Stimulated activated CD4-positive, alpha-beta T cell treated with anti-CD3 and anti-CD28 coated beads, Interleukin-4, amount 100 ng/mL, for 48 hours (primary cell): ENCODE data around the gene ZNF511.

ENCODE experiments used
- DNase-seq, 2 donors: peaks; one replicate each; pipeline ENCODE4 v3.0.0-alpha.2; 2020; ENCODE audit warnings: low read depth in 2 of 2

Gene ZNF511

GRCh38 chr10:133353988-133354605 lies 45.4 kb downstream of the ZNF511 start:
- no peak for DNase-seq

GRCh38 chr10:133354672-133355240 lies 46.0 kb downstream of the ZNF511 start:
- no peak for DNase-seq

GRCh38 chr10:133355266-133355665 lies 46.6 kb downstream of the ZNF511 start:
- DNase-seq = no peak

GRCh38 chr10:133355991-133356390 lies 47.3 kb downstream of the ZNF511 start:
- no peak for DNase-seq

- DNase-seq = no peak
Measured at GRCh38 chr10:133356549-133357284, 48.0 kb downstream of the ZNF511 start.

- DNase-seq = peak; percentile 68 to 75
Measured at GRCh38 chr10:133357285-133358161, 48.8 kb downstream of the ZNF511 start, which contains the start of gene FUOM. TSS of gene FUOM (minus strand) at chr10:133358019. CDS start at chr10:133358007, 12 bp downstream.

- DNase-seq = no peak
Measured at GRCh38 chr10:133358162-133358924, 49.6 kb downstream of the ZNF511 start.

- no peak for DNase-seq
Measured at GRCh38 chr10:133358925-133359310, 50.2 kb downstream of the ZNF511 start.

GRCh38 chr10:133359554-133359971 lies 50.8 kb downstream of the ZNF511 start:
- no peak for DNase-seq

GRCh38 chr10:133359972-133360610 lies 51.4 kb downstream of the ZNF511 start:
- DNase-seq = no peak

GRCh38 chr10:133361227-133361626 lies 52.5 kb downstream of the ZNF511 start:
- DNase-seq = no peak

- DNase-seq = no peak
Measured at GRCh38 chr10:133361773-133362441, 53.2 kb downstream of the ZNF511 start.
